GM10847 (cell line): ENCODE data around the gene DNAH10.

Source experiments
- POLR2A ChIP-seq: IDR thresholded peaks from 2 replicates; pipeline ENCODE4 v1.6.1; 2011; ENCODE audit not compliant: insufficient read length; ENCODE audit errors: extremely low read depth

DNAH10 gene

DNA sequence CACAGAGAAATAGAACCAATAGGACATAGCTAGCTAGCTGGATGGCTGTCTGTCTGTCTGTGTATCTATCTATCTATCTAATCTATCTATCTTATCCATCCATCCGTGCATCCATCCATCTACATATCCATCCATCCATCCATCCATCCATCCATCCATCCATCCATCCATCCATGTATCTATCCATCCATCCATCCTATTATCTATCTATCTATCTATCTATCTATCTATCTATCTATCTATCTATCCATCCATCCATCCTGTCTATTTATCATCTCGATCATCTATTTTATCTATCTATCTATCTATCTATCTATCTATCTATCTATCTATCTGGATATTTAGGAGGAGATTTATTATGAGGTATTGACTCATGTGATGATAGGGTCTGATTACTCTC is 84.9 kb downstream of the DNAH10 start:
- no peak for TF ChIP-seq POLR2A

DNA sequence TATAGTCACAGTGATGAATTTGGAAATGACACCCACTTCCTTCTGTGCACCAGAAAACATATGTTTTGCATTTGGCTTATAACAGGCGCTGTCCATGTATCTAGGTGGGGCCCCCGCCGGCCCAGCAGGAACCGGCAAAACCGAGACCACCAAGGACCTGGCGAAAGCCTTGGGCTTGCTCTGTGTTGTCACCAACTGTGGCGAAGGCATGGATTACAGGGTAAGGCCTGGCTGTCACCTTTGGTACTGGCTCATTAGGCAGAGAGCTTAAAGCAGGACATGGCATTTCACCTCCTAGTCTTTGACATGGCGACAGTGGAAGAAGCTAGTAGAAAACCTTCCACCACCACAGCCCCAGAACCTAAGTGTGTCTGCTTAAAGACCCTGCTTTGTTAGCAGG is 85.8 kb downstream of the DNAH10 start:
- TF ChIP-seq POLR2A, result no peak

DNA sequence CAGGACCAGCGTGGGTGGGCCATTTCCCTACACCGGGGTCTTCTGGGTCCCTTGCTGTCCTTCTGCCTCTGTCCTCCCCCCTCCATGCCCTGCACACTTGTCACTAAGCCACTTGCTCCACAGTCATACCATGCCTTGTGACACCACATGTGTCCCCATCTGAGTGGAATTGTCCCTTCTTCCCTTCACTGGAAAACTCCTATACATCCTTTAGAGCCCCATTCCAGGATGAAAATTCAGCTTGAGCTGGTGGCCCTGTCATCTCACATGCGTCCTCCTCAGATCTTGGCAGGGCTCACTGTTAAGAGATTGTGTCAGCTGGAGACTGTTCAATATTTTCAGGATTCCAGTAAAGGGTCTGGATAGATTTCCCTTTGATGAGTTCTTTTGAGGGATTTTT is 87.4 kb downstream of the DNAH10 start:
- TF ChIP-seq POLR2A, result no peak

DNA sequence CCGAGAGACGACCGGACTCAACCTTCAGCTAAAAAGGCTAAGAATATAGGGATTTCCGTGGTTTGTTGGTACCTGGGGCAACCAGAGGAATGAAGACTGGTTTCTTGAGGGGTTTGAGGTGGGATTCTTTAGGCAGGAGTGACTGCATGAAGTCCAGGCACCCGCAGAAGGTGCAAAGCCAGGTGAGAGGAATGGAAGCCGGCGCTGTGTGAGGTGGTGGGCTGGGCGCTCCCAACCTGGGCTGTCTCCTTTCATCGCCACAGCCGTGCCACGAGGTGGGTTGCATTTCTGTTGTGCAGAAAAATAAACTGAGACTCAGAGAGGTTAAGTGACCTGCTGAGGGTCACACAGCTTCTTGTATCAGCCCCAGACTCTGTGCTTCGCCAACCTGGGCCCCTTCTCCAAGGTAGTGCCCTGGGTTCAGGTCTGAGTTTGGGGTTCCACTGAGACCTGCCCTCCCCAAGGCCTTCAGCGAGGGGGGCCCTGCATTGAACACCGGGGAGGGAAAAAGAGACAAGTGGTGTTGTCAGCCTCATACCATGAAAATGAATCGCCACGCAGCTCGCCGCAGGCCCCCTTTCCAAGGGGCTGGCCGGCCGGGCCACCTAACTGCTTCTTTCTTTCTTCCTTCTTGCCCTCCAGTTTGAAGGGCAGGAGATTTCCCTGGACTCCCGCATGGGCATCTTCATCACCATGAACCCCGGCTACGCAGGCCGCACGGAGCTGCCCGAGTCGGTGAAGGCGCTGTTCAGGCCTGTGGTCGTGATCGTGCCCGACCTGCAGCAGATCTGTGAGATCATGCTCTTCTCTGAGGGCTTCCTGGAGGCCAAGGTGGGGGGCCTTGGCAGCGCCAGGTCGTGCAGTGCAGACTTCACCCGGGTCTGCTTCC is 88.4 kb downstream of the DNAH10 start:
- no peak for TF ChIP-seq POLR2A

- no peak for TF ChIP-seq POLR2A
These were observed 91.4 kb downstream of the DNAH10 start for GRCh38 chr12:123853396-123854070.

DNA sequence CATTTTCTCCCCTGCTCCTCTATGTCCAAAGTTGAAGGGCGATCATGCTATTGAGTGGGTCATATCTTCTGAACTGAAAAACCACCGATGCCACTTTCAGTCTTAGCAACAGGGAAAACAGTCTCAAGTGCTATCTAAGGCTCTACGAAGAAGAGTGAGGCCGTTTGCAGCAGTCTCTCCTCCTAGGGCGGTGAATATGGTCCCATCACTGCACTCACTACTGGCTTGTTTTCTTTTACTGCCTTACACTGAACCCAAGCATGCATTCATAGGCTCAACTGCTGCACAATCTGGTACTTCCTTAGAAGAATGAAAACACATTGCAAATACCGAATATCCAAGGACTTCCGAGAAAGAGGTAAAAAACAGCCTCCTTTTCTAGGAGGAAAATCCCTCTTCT is 92.1 kb downstream of the DNAH10 start:
- TF ChIP-seq POLR2A, result no peak

DNA sequence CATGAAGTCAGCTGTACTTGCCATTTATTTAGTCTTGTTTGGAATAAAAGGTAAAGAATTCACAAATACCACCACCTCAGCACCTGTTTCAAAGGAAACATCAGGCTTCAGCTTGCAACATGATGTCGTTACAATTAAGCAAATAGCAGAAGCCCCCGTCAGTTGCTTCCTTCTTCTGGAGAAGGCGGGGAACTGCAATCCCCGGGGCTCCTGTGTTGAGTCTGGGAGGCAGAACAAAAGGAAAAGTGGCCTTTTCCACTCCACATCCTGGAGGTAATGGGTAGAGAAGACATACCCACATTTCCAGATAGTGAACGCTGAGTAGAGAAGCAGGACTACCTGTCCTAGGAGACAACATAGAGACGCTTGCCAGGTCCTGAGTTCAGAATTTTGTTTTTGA is 92.8 kb downstream of the DNAH10 start:
- TF ChIP-seq POLR2A, result no peak

DNA sequence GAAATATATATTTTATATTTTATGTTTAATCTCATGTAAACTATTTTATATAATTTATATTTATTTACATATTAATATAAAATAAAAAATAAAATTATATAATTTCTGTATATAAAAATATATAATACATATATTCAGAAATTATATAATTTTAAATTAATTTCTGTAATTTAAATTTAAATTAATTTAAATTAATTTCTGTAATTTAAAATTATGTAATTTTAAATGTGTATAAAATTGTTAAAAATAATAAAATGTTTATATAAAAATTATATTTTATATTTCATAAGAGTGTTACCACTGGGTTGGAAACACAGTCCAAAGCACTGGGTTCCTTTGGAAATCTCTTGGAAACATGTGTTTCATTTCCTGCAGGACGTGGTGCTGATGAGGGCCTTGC is 94.6 kb downstream of the DNAH10 start:
- TF ChIP-seq POLR2A, result no peak

- no peak for TF ChIP-seq POLR2A
These were observed 96.1 kb downstream of the DNAH10 start for GRCh38 chr12:123858176-123858575.

DNA sequence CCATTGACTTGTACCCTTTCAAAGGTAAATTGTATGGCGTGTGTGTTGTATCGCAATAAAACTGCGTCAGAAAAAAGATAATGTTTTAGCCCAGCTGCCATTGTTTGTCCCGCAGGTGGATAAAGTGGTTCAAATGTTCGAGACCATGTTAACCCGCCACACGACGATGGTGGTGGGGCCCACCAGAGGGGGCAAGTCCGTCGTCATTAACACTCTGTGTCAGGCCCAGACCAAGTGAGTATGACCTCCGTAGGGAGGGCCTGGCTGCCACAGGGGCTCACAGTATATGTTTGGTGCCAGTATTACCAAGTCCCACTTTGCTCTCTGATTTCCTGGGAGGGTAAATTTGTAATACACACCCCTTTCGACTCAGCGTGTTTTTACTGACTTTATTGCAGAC is 96.9 kb downstream of the DNAH10 start:
- TF ChIP-seq POLR2A, result no peak

DNA sequence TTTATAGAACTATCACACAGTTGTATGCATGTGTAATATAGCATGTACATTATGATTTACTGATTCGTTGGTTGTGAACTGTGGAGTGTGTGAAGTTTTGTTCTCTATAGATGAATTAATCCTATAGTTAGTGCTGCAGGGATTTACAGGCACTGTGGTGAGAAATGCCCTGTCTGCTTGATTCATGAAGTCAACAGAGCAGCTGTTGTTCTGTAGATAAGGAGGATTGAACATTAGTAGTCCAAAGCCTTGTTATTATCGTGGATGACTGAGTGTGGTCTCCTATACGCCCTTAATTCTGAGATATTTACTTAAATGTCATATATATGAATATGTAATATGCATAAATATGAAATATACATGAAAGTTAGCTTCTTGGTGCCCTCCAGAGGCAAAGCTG is 98.3 kb downstream of the DNAH10 start:
- TF ChIP-seq POLR2A, result no peak

DNA sequence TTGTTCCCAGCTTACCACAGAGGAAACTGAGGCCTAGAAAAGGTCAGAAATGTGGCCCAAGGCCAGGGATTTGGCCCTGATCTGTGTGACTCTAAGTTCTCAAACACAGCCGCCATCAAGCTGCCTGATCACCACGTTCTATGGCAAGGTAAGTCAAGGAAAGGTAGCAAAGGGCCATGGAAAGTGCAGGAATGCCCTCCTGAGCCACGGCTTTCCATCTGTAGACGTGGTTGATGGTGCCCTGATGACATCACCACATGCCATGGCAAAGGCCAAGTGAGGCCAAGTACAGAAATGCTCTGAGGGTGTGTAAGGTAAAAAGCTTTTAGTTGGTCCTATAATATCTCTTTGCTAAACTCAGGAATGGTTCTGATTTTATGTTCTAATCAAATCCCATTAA is 99.3 kb downstream of the DNAH10 start:
- no peak for TF ChIP-seq POLR2A

- no peak for TF ChIP-seq POLR2A
These were observed 105.0 kb downstream of the DNAH10 start for GRCh38 chr12:123867141-123867540.

GRCh38 chr12:123868791-123869190 is 106.7 kb downstream of the DNAH10 start:
- no peak for TF ChIP-seq POLR2A

DNA sequence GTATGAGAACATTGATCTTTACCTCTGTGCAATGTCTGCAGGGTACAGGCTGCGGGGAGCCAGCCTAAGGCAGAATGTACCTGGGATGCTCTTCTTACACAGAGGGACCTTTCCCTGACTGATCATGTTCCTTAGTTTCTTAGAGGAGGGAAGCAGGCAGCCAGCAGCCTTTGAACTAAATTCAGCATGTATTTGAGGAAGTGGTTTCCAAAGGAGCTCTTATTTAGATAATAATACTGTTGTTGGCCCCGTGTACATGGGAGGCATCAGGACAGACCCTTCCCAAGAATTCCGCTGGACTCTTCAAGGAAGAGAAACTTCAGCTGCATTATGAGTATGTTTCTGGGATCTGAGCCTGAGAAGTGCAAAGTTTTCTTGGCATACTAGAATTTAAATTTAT is 111.7 kb downstream of the DNAH10 start:
- TF ChIP-seq POLR2A, result no peak

DNA sequence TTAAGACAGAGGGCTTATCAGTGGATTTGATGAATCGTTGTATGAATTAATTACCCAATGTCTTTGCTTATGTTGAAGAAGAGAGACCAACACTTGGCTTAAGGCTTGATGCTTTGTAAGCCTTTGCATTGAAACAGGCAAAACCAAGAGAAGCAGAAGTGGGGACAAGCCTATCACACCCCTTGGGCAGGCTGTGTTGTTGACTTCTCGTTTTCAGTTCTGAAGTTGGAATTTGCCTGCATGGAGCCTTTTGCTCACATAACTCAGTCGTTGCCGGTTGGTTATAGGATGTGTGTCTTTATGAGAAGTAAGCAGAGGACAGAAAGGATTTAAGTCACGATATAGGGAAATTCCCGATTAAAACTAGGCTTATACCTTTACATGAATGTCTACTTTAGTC is 115.9 kb downstream of the DNAH10 start:
- no peak for TF ChIP-seq POLR2A
